Left cardiac atrium (tissue), 4 donors: ENCODE measurements around the gene NDC80. TPM values are rescaled to one million over a fixed set of nuclear protein-coding genes. Genes with fewer than 3 reads are reported as not detected.
"Not testable (repeated sequence)": the region's sequence is repeated elsewhere in the genome, so short reads cannot be mapped to it uniquely, and the experiment has no call there.

Source experiments
- ATAC-seq, 2 donors: fragments of 200-7000 bp; cut with Tn5 transposase; one replicate each; pipeline ENCODE4 v1.9.1; 2020; ENCODE audit warnings: mild to moderate bottlenecking in 2 of 2, moderate library complexity in 2 of 2
- DNase-seq: peaks from one replicate; pipeline ENCODE4 v3.0.0-alpha.2; 2020
- intact Hi-C, 2 donors: fragments of 100-400 bp; cut with DNase I; formaldehyde crosslinking; loops; one replicate each; pipeline versions ENCODE4 v1.14.1 to v1.15.1; 2022 to 2023
- total RNA-seq, 2 donors: library from RNA; stranded (reverse); fragmentation: NEBNext Ultra II Directional; extraction: Animal tissue kit (Norgen Biotek cat#: 25700); gene quantifications; one replicate each; pipeline ENCODE4 v1.2.1, GENCODE V29; 2021
- donor health status: DM: no; HTN: yes; CAD: no.
- donor health status: DM: no; HTN: yes; CAD: no; lungs with severe emphysema.
- donor health status: DM: yes; HTN: yes; CAD: no.
- donor health status: Dilated cardiomyopathy.

The NDC80 gene
- total RNA-seq, 2 donors from 2014 or later = 0.29 to 1.2 TPM

GRCh38 chr18:2656237-2656980 lies 85.1 kb downstream of the NDC80 start:
- ATAC-seq = peak; percentile 59 to 76
- DNase-seq = peak; percentile 58
- intact Hi-C loops = no loop called here

- no peak for ATAC-seq
- intact Hi-C loops = no loop called here
- no peak for DNase-seq
Measured at GRCh38 chr18:2656981-2657512, 85.7 kb downstream of the NDC80 start.

- ATAC-seq (no peak), DNase-seq (no peak)
- intact Hi-C loops = no loop called here
Measured at GRCh38 chr18:2657788-2658458, 86.6 kb downstream of the NDC80 start.

GRCh38 chr18:2660849-2661248 lies 89.5 kb downstream of the NDC80 start:
- intact Hi-C loops = loop anchor here in 1 of 2 donors (10.0 kb wide), 1 partner anchor 54 kb away; no protein-coding TSS in a partner anchor
- DNase-seq, ATAC-seq: not testable (repeated sequence)

- DNase-seq, ATAC-seq: not testable (repeated sequence)
- intact Hi-C loops = loop anchor here in 1 of 2 donors (10.0 kb wide), 1 partner anchor 53 kb away; no protein-coding TSS in a partner anchor
Measured at GRCh38 chr18:2662288-2662687, 90.9 kb downstream of the NDC80 start.

- ATAC-seq (no peak), DNase-seq (no peak)
- intact Hi-C loops = loop anchor here in 1 of 2 donors (10.0 kb wide), 1 partner anchor 52 kb away; no protein-coding TSS in a partner anchor
Measured at GRCh38 chr18:2662990-2663389, 91.6 kb downstream of the NDC80 start.

Other genes with a start within 250 kb of the NDC80 start
- gene METTL4, start 52 bp upstream of the NDC80 start, total RNA-seq = 1 to 10 TPM; 5.5 to 6.8 TPM
- gene SMCHD1, start 84.2 kb downstream of the NDC80 start, total RNA-seq = 10 to 100 TPM; 24.5 to 28.7 TPM